ENCODE results near the gene MT1M.
"Not testable (repeated sequence)": the region's sequence is repeated elsewhere in the genome, so short reads cannot be mapped to it uniquely, and the experiment has no call there.

Gene MT1M

GRCh38 chr16:56649271-56649670 is 16.8 kb downstream of the MT1M start:
- DNase-seq (ENCODE audit: low read depth in 2 of 2) = no peak

- DNase-seq (ENCODE audit: low read depth in 2 of 2) = no peak
These were observed 17.4 kb downstream of the MT1M start for GRCh38 chr16:56649820-56650219.

GRCh38 chr16:56651586-56651985 is 19.1 kb downstream of the MT1M start, which contains the start of gene MT1B:
Gene MT1B (plus strand): TSS chr16:56651886. CDS start chr16:56651954, 68 bp downstream.
- no peak for DNase-seq (ENCODE audit: low read depth in 2 of 2)

- no peak for DNase-seq (ENCODE audit: low read depth in 2 of 2)
These were observed 20.1 kb downstream of the MT1M start for GRCh38 chr16:56652600-56652999.

GRCh38 chr16:56653218-56653617 is 20.8 kb downstream of the MT1M start:
- DNase-seq (ENCODE audit: low read depth in 2 of 2) = no peak

GRCh38 chr16:56657555-56658326 is 25.3 kb downstream of the MT1M start, which contains the start of gene MT1F:
Gene MT1F (plus strand): TSS chr16:56657959. CDS start chr16:56658059, 100 bp downstream.
- DNase-seq (ENCODE audit: low read depth in 2 of 2) = no peak

- no peak for DNase-seq (ENCODE audit: low read depth in 2 of 2)
These were observed 25.9 kb downstream of the MT1M start for GRCh38 chr16:56658327-56658875.

- DNase-seq (ENCODE audit: low read depth in 2 of 2) = no peak
These were observed 30.2 kb downstream of the MT1M start for GRCh38 chr16:56662357-56663354.

- DNase-seq (ENCODE audit: low read depth in 2 of 2) = no peak
These were observed 32.0 kb downstream of the MT1M start for GRCh38 chr16:56664506-56664905.

- DNase-seq (ENCODE audit: low read depth in 2 of 2) = not testable (repeated sequence)
These were observed 33.1 kb downstream of the MT1M start for GRCh38 chr16:56665286-56666261.

- DNase-seq (ENCODE audit: low read depth in 2 of 2) = no peak
These were observed 35.4 kb downstream of the MT1M start, which contains the start of gene MT1G for GRCh38 chr16:56667581-56668571. Gene MT1G (minus strand): TSS chr16:56668065. CDS start chr16:56667993, 72 bp downstream.

- DNase-seq (ENCODE audit: low read depth in 2 of 2) = no peak
These were observed 36.8 kb downstream of the MT1M start, which contains the start of gene MT1H for GRCh38 chr16:56669005-56669839. Gene MT1H (plus strand): TSS chr16:56669814. CDS start chr16:56669885, 71 bp downstream.

- DNase-seq (ENCODE audit: low read depth in 2 of 2) = no peak
These were observed 37.6 kb downstream of the MT1M start for GRCh38 chr16:56669840-56670619.

GRCh38 chr16:56670620-56670934 is 38.1 kb downstream of the MT1M start:
- no peak for DNase-seq (ENCODE audit: low read depth in 2 of 2)

- DNase-seq (ENCODE audit: low read depth in 2 of 2) = not testable (repeated sequence)
These were observed 39.2 kb downstream of the MT1M start for GRCh38 chr16:56671691-56672090.

GRCh38 chr16:56672171-56672570 is 39.7 kb downstream of the MT1M start:
- not testable (repeated sequence) for DNase-seq (ENCODE audit: low read depth in 2 of 2)

- DNase-seq (ENCODE audit: low read depth in 2 of 2) = no peak
These were observed 40.5 kb downstream of the MT1M start for GRCh38 chr16:56672761-56673536.
